Type B pancreatic cell (in vitro differentiated cells): Measurements from ENCODE around the gene C6orf89. TPM values are rescaled to one million over a fixed set of nuclear protein-coding genes. Genes with fewer than 3 reads are reported as not detected.
A peak's percentile ranks its signal among the peaks of the same experiment; 100 is the strongest.

Experiments used
- DNase-seq: peaks from one replicate; pipeline ENCODE4 v3.0.0; 2021; ENCODE audit warnings: mixed read lengths; ENCODE audit not compliant: unreplicated experiment; ENCODE audit errors: extremely low spot score
- H3K27ac Mint-ChIP-seq: 2 replicates; pipeline ENCODE4 v1.8.0; 2021; ENCODE audit warnings: mild to moderate bottlenecking, mixed read lengths
- H3K27me3 Mint-ChIP-seq: 2 replicates; pipeline ENCODE4 v1.8.0; 2021; ENCODE audit warnings: mixed read lengths
- H3K36me3 Mint-ChIP-seq: 2 replicates; pipeline ENCODE4 v1.8.0; 2021; ENCODE audit warnings: mixed read lengths
- H3K4me1 Mint-ChIP-seq: one replicate; pipeline ENCODE4 v1.8.0; 2021; ENCODE audit warnings: mixed read lengths; ENCODE audit not compliant: unreplicated experiment
- H3K4me3 Mint-ChIP-seq: 2 replicates; pipeline ENCODE4 v1.8.0; 2021; ENCODE audit warnings: mild to moderate bottlenecking, mixed read lengths
- H3K9me3 Mint-ChIP-seq: 2 replicates; pipeline ENCODE4 v1.8.0; 2021; ENCODE audit warnings: mixed read lengths
- total RNA-seq: library from RNA; stranded (reverse); gene quantifications from 2 replicates; pipeline ENCODE4 v1.2.1, GENCODE V29; 2021; ENCODE audit warnings: low replicate concordance
- TF ChIP-seq, protein P1 (sequence below): fragments of 200-600 bp; sonication (generic); conservative IDR thresholded peaks from 2 replicates; pipeline ENCODE4 v1.5.0; 2021; ENCODE audit warnings: antibody characterized with exemption, mild to moderate bottlenecking

C6orf89 gene
- total RNA-seq, 1 donor from 2014 or later, result 37.9 TPM

DNA sequence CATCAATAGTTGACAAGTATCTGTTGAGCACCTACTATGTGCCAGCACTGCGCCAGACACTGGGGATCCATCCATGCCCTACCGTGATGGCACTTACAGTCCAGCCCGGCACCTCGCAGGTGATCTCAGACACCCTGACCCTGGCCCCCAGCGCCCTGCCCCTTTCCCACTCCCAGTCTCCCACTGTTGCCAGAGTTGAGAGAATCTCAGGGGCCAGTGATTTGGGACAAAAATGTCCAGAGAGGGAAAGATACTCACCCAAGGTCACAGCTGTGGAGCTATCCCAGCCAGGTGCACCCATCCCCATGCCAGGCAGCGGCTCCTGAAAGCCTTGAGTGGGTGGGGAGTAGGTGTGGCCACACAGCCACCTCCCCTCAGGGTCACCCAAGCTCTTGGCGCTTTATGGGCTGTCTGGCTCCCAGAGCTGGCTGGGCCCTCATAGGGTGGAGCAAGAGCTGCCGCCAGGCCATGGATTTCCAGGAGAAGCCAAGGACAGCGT is 72.1 kb downstream of the C6orf89 start:
- Mint-ChIP-seq H3K4me1 (peaks cover 2% of the 10 kb centered on the region), H3K36me3 (no peaks in the 10 kb centered on the region), H3K4me3 (no peak overlapping the region), H3K27me3 (peaks cover 3% of the 10 kb centered on the region), H3K27ac (no peak overlapping the region), H3K9me3 (no peaks in the 10 kb centered on the region)
- DNase-seq, result no peak
- TF ChIP-seq, protein P1, sequence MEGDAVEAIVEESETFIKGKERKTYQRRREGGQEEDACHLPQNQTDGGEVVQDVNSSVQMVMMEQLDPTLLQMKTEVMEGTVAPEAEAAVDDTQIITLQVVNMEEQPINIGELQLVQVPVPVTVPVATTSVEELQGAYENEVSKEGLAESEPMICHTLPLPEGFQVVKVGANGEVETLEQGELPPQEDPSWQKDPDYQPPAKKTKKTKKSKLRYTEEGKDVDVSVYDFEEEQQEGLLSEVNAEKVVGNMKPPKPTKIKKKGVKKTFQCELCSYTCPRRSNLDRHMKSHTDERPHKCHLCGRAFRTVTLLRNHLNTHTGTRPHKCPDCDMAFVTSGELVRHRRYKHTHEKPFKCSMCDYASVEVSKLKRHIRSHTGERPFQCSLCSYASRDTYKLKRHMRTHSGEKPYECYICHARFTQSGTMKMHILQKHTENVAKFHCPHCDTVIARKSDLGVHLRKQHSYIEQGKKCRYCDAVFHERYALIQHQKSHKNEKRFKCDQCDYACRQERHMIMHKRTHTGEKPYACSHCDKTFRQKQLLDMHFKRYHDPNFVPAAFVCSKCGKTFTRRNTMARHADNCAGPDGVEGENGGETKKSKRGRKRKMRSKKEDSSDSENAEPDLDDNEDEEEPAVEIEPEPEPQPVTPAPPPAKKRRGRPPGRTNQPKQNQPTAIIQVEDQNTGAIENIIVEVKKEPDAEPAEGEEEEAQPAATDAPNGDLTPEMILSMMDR, result no peak

- H3K4me3 Mint-ChIP-seq, result no peak overlapping the region
- DNase-seq, result no peak
- H3K27me3 Mint-ChIP-seq, result peaks cover 3% of the 10 kb centered on the region
- H3K27ac Mint-ChIP-seq, result no peak overlapping the region
- H3K9me3 Mint-ChIP-seq, result no peaks in the 10 kb centered on the region
- TF ChIP-seq, protein P1, result no peak
- H3K36me3 Mint-ChIP-seq, result no peaks in the 10 kb centered on the region
- H3K4me1 Mint-ChIP-seq, result peaks cover 7% of the 10 kb centered on the region
Measured at GRCh38 chr6:36958775-36959554, 73.2 kb downstream of the C6orf89 start.

DNA sequence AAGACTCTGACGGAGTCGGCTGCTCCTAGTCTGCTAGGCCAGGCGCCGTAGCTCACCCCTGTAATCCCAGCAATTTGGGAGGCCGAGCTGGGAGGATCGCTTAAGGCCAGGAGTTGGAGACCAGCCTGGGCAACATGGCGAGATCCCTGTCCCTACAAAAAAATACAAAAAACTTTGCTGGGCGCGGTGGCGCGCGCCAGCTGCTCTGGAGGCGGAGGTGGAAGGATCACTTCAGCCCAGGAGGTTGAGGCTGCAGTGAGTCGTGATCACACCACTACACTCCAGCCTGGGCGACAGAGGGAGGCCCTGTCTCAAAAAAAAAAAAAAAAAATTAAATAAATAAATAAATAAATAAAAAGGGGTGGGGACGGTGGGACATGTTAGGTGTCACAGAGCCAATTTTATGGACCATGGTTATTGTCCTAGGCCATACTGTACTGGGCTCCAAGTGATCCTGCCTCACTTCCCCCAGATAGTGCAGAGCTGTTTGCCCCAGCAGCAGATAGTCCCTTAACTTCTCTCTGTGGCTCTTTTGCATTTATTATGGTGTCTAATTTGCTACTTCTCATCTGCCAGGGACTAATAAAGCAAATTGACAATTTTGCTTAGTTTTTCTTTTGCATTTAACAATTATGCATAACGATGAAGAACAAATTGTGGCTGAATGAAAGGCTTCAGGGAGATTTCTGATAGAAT is 74.0 kb downstream of the C6orf89 start:
- TF ChIP-seq, protein P1, result no peak
- Mint-ChIP-seq H3K36me3 (no peaks in the 10 kb centered on the region), H3K4me3 (no peak overlapping the region), H3K27ac (no peak overlapping the region), H3K4me1 (peaks cover 7% of the 10 kb centered on the region), H3K9me3 (no peaks in the 10 kb centered on the region), H3K27me3 (peaks cover 3% of the 10 kb centered on the region)
- DNase-seq, result no peak

GRCh38 chr6:36961441-36962435 is 76.0 kb downstream of the C6orf89 start:
- no peak for DNase-seq
- peaks cover 6% of the 10 kb centered on the region for H3K36me3 Mint-ChIP-seq
- H3K9me3 Mint-ChIP-seq, result no peaks in the 10 kb centered on the region
- TF ChIP-seq, protein P1, result no peak
- no peak overlapping the region for H3K27ac Mint-ChIP-seq
- peaks cover 3% of the 10 kb centered on the region for H3K27me3 Mint-ChIP-seq
- H3K4me1 Mint-ChIP-seq, result peaks cover 7% of the 10 kb centered on the region
- H3K4me3 Mint-ChIP-seq, result no peak overlapping the region

GRCh38 chr6:36962874-36963273 is 77.1 kb downstream of the C6orf89 start:
- no peak for DNase-seq
- Mint-ChIP-seq H3K27ac (peak overlapping the region; percentile 19), H3K4me3 (no peak overlapping the region), H3K9me3 (no peaks in the 10 kb centered on the region), H3K4me1 (peaks cover 7% of the 10 kb centered on the region), H3K36me3 (peaks cover 6% of the 10 kb centered on the region), H3K27me3 (no peaks in the 10 kb centered on the region)
- TF ChIP-seq, protein P1, result no peak
